WTC11 (cell line): Measurements from ENCODE around the gene TAF1L. TPM values are rescaled to one million over a fixed set of nuclear protein-coding genes. Genes with fewer than 3 reads are reported as not detected.

ENCODE experiments used
- ATAC-seq: fragments of 200-7000 bp; cut with Tn5 transposase; 2 replicates; pipeline ENCODE4 v1.10.0; 2021; ENCODE audit warnings: mild to moderate bottlenecking, moderate library complexity
- CTCF ChIA-PET: fragments of 300-600 bp; sonication (Branson Sonifier 250); formaldehyde crosslinking; loops from one replicate; lab custom pipeline; 2021; ENCODE audit warnings: antibody characterized with exemption; lab: Charles Lee
- POLR2A ChIA-PET: fragments of 350-600 bp; sonication (Branson Sonifier 250); formaldehyde crosslinking; loops from one replicate; lab custom pipeline; 2021; ENCODE audit warnings: antibody characterized with exemption; lab: Charles Lee
- DNase-seq: peaks from one replicate; pipeline ENCODE4 v3.0.0; 2021; ENCODE audit warnings: low spot score
- H3K27ac Mint-ChIP-seq: 2 replicates; pipeline ENCODE4 v1.8.0; 2021; ENCODE audit warnings: mixed read lengths
- H3K27me3 Mint-ChIP-seq: 2 replicates; pipeline ENCODE4 v1.8.0; 2021; ENCODE audit warnings: low read depth, mild to moderate bottlenecking, moderate library complexity, mixed read lengths
- H3K36me3 Mint-ChIP-seq: 2 replicates; pipeline ENCODE4 v1.8.0; 2021; ENCODE audit warnings: mixed read lengths
- H3K4me1 Mint-ChIP-seq: 2 replicates; pipeline ENCODE4 v1.8.0; 2022; ENCODE audit warnings: mixed read lengths
- H3K4me3 Mint-ChIP-seq: 2 replicates; pipeline ENCODE4 v1.8.0; 2021; ENCODE audit warnings: mild to moderate bottlenecking, moderate library complexity, mixed read lengths
- H3K9me3 Mint-ChIP-seq: 2 replicates; pipeline ENCODE4 v1.8.0; 2021; ENCODE audit warnings: mixed read lengths
- CREB1 ChIP-seq: sonication (generic); formaldehyde crosslinking; IDR thresholded peaks from 2 replicates; pipeline ENCODE4 v1.8.0; 2023; ENCODE audit warnings: mild to moderate bottlenecking, missing genetic modification reagents
- E2F4 ChIP-seq: sonication (generic); formaldehyde crosslinking; IDR thresholded peaks from 2 replicates; pipeline ENCODE4 v1.8.1; 2022; ENCODE audit warnings: low read depth, mild to moderate bottlenecking, moderate library complexity, missing genetic modification reagents, borderline replicate concordance
- ESRRA ChIP-seq: sonication (generic); formaldehyde crosslinking; IDR thresholded peaks from 2 replicates; pipeline ENCODE4 v1.8.1; 2022; ENCODE audit warnings: mild to moderate bottlenecking, missing genetic modification reagents, borderline replicate concordance
- FOXK1 ChIP-seq: sonication (generic); formaldehyde crosslinking; IDR thresholded peaks from 2 replicates; pipeline ENCODE4 v1.8.0; 2022; ENCODE audit warnings: mild to moderate bottlenecking, moderate library complexity, missing genetic modification reagents
- GTF2I ChIP-seq: fragments of 250-450 bp; sonication (Bioruptor Pico); conservative IDR thresholded peaks from 2 replicates; pipeline ENCODE4 v1.4.0; 2021; ENCODE audit warnings: mild to moderate bottlenecking
- NFE2L1 ChIP-seq: sonication (generic); formaldehyde crosslinking; IDR thresholded peaks from 2 replicates; pipeline ENCODE4 v1.8.1; 2023; ENCODE audit warnings: missing genetic modification reagents
- NR2C2 ChIP-seq: sonication (generic); formaldehyde crosslinking; IDR thresholded peaks from 2 replicates; pipeline ENCODE4 v1.8.0; 2022; ENCODE audit warnings: mild to moderate bottlenecking, missing genetic modification reagents
- NR3C1 ChIP-seq: sonication (generic); formaldehyde crosslinking; conservative IDR thresholded peaks from 2 replicates; pipeline ENCODE4 v1.8.1; 2023; ENCODE audit warnings: low read depth, mild to moderate bottlenecking, missing genetic modification reagents
- PRDM15 ChIP-seq: sonication (generic); formaldehyde crosslinking; IDR thresholded peaks from 2 replicates; pipeline ENCODE4 v1.8.0; 2022; ENCODE audit warnings: missing genetic modification reagents
- PRRX2 ChIP-seq: fragments of 250-450 bp; sonication (Bioruptor Pico); IDR thresholded peaks from 2 replicates; pipeline ENCODE4 v1.8.0; 2021; ENCODE audit warnings: mild to moderate bottlenecking
- TEAD1 ChIP-seq: sonication (generic); formaldehyde crosslinking; IDR thresholded peaks from 2 replicates; pipeline ENCODE4 v1.8.0; 2022; ENCODE audit warnings: mild to moderate bottlenecking, missing genetic modification reagents
- TEAD4 ChIP-seq: sonication (generic); formaldehyde crosslinking; IDR thresholded peaks from 2 replicates; pipeline ENCODE4 v1.8.0; 2022; ENCODE audit warnings: mild to moderate bottlenecking, missing genetic modification reagents
- ZMAT4 ChIP-seq: fragments of 250-450 bp; sonication (Bioruptor Pico); IDR thresholded peaks from 2 replicates; pipeline ENCODE4 v1.9.0; 2021; ENCODE audit warnings: mild to moderate bottlenecking
- ZNF317 ChIP-seq: sonication (generic); formaldehyde crosslinking; IDR thresholded peaks from 2 replicates; pipeline ENCODE4 v1.8.1; 2023; ENCODE audit warnings: low read depth, mild to moderate bottlenecking, moderate library complexity, missing genetic modification reagents, borderline replicate concordance
- ZNF512 ChIP-seq: sonication (generic); formaldehyde crosslinking; IDR thresholded peaks from 2 replicates; pipeline ENCODE4 v1.8.1; 2022; ENCODE audit warnings: missing genetic modification reagents, borderline replicate concordance
- total RNA-seq: library from RNA; stranded (reverse); gene quantifications from 3 replicates; pipeline ENCODE4 v1.2.3, GENCODE V29; 2021
- TF ChIP-seq, protein P1 (sequence below): fragments of 200-600 bp; IDR thresholded peaks from 2 replicates; pipeline ENCODE4 v1.8.0; 2022; ENCODE audit warnings: antibody characterized with exemption
- TF ChIP-seq, protein P2 (sequence below): fragments of 250-450 bp; sonication (Bioruptor Pico); IDR thresholded peaks from 2 replicates; pipeline ENCODE4 v1.9.0; 2021; ENCODE audit warnings: mild to moderate bottlenecking, borderline replicate concordance
- TF ChIP-seq, protein P3 (sequence below): sonication (generic); formaldehyde crosslinking; IDR thresholded peaks from 2 replicates; pipeline ENCODE4 v1.8.1; 2023; ENCODE audit warnings: mild to moderate bottlenecking, missing genetic modification reagents
- TF ChIP-seq, protein P4 (sequence below): fragments of 250-450 bp; sonication (Bioruptor Pico); conservative IDR thresholded peaks from 2 replicates; pipeline ENCODE4 v1.9.0; 2021; ENCODE audit warnings: mild to moderate bottlenecking

TAF1L gene
- total RNA-seq, 1 experiment from 2014 or later, result 0.09 TPM

DNA sequence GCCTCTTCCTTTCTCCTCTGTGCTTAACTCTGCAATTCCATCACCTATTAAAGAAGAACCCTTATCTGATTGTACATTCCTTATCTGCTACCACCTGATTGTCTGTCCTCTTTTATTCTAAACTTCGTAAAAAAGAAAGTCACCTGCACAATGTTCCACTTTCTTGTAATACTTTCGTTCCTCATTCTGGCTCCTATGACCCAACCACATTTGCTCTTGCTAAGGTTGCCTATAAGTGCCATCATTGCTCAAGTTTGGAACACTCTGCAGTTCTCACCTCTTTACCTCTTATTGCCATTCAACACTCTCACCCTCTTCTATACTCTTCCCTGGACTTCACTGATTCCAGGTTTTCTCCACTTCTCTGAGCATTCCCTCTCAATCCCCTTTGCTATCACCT lies 10.1 kb downstream of the TAF1L start (continued):
- TF ChIP-seq CREB1 (CRISPR knock-in tag), result no peak
- no peak for TF ChIP-seq FOXK1 (CRISPR knock-in tag)
- no peak for TF ChIP-seq PRDM15
- TF ChIP-seq E2F4 (CRISPR knock-in tag), result no peak
- TF ChIP-seq TEAD1 (CRISPR knock-in tag), result no peak
- TF ChIP-seq, protein P1, sequence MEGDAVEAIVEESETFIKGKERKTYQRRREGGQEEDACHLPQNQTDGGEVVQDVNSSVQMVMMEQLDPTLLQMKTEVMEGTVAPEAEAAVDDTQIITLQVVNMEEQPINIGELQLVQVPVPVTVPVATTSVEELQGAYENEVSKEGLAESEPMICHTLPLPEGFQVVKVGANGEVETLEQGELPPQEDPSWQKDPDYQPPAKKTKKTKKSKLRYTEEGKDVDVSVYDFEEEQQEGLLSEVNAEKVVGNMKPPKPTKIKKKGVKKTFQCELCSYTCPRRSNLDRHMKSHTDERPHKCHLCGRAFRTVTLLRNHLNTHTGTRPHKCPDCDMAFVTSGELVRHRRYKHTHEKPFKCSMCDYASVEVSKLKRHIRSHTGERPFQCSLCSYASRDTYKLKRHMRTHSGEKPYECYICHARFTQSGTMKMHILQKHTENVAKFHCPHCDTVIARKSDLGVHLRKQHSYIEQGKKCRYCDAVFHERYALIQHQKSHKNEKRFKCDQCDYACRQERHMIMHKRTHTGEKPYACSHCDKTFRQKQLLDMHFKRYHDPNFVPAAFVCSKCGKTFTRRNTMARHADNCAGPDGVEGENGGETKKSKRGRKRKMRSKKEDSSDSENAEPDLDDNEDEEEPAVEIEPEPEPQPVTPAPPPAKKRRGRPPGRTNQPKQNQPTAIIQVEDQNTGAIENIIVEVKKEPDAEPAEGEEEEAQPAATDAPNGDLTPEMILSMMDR, result no peak
- TF ChIP-seq ZMAT4 (CRISPR knock-in tag), result no peak

- ChIA-PET POLR2A (interaction anchor here (0.9 kb wide), 1 partner anchor 17 kb away, joined by 4 read pairs; no protein-coding TSS in a partner anchor), CTCF (no interaction called here)
- Mint-ChIP-seq H3K36me3 (no peaks in the 10 kb centered on the region), H3K27me3 (no peaks in the 10 kb centered on the region; the same call in 1 of the 2 replicates), H3K4me1 (no peaks in the 10 kb centered on the region), H3K27ac (no peak overlapping the region), H3K9me3 (no peaks in the 10 kb centered on the region), H3K4me3 (no peak overlapping the region)
- no peak for DNase-seq
- ATAC-seq, result no peak
- no peak for TF ChIP-seq NFE2L1
- TF ChIP-seq PRRX2 (CRISPR knock-in tag), result no peak
- no peak for TF ChIP-seq ZNF317 (CRISPR knock-in tag)
- TF ChIP-seq, protein P2, sequence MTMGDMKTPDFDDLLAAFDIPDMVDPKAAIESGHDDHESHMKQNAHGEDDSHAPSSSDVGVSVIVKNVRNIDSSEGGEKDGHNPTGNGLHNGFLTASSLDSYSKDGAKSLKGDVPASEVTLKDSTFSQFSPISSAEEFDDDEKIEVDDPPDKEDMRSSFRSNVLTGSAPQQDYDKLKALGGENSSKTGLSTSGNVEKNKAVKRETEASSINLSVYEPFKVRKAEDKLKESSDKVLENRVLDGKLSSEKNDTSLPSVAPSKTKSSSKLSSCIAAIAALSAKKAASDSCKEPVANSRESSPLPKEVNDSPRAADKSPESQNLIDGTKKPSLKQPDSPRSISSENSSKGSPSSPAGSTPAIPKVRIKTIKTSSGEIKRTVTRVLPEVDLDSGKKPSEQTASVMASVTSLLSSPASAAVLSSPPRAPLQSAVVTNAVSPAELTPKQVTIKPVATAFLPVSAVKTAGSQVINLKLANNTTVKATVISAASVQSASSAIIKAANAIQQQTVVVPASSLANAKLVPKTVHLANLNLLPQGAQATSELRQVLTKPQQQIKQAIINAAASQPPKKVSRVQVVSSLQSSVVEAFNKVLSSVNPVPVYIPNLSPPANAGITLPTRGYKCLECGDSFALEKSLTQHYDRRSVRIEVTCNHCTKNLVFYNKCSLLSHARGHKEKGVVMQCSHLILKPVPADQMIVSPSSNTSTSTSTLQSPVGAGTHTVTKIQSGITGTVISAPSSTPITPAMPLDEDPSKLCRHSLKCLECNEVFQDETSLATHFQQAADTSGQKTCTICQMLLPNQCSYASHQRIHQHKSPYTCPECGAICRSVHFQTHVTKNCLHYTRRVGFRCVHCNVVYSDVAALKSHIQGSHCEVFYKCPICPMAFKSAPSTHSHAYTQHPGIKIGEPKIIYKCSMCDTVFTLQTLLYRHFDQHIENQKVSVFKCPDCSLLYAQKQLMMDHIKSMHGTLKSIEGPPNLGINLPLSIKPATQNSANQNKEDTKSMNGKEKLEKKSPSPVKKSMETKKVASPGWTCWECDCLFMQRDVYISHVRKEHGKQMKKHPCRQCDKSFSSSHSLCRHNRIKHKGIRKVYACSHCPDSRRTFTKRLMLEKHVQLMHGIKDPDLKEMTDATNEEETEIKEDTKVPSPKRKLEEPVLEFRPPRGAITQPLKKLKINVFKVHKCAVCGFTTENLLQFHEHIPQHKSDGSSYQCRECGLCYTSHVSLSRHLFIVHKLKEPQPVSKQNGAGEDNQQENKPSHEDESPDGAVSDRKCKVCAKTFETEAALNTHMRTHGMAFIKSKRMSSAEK (CRISPR knock-in tag), result no peak
- no peak for TF ChIP-seq ESRRA (CRISPR knock-in tag)
- TF ChIP-seq, protein P3, sequence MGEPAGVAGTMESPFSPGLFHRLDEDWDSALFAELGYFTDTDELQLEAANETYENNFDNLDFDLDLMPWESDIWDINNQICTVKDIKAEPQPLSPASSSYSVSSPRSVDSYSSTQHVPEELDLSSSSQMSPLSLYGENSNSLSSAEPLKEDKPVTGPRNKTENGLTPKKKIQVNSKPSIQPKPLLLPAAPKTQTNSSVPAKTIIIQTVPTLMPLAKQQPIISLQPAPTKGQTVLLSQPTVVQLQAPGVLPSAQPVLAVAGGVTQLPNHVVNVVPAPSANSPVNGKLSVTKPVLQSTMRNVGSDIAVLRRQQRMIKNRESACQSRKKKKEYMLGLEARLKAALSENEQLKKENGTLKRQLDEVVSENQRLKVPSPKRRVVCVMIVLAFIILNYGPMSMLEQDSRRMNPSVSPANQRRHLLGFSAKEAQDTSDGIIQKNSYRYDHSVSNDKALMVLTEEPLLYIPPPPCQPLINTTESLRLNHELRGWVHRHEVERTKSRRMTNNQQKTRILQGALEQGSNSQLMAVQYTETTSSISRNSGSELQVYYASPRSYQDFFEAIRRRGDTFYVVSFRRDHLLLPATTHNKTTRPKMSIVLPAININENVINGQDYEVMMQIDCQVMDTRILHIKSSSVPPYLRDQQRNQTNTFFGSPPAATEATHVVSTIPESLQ (CRISPR knock-in tag), result no peak
- no peak for TF ChIP-seq GTF2I
- TF ChIP-seq NR2C2 (CRISPR knock-in tag), result no peak
- TF ChIP-seq TEAD4 (CRISPR knock-in tag), result no peak
- TF ChIP-seq NR3C1 (CRISPR knock-in tag), result no peak
- TF ChIP-seq, protein P4, sequence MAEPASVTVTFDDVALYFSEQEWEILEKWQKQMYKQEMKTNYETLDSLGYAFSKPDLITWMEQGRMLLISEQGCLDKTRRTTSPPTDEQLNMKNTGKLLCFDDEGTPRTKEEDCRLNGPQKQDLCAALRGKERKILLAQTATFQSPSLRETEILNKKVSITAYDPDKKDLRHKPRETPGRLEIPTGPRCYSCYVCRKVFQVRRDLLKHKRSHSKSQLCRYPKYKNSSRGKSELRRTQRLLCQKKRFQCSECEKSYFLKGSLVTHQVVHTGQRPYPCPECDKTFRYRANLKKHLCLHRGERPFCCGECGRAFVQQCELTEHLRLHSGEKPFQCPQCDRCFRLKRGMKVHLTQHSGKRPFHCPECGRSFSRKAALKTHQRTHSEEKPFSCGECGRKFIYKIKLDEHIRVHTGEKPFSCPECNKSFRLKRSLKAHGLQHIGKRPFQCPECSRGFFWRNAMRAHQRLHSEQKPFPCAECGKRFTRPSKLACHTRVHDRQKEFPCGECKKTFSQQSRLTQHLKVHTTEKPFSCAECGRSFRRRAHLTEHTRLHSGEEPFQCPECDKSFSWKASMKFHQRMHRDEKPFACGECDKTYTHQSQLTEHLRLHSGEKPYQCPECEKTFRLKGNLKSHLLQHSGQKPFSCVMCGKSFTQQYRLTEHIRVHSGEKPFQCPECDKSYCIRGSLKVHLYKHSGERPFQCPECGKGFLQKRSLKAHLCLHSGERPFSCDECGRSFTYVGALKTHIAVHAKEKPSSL, result no peak
- no peak for TF ChIP-seq ZNF512 (CRISPR knock-in tag)
These were observed 12.5 kb downstream of the TAF1L start for GRCh38 chr9:32622948-32623347.
